Ishikawa (cell line): ENCODE results near the gene RNASEH1.

Experiments
- CEBPB ChIP-seq: IDR thresholded peaks from 2 replicates; pipeline ENCODE4 v1.6.1; 2012
- CREB1 ChIP-seq: IDR thresholded peaks from 2 replicates; pipeline ENCODE4 v1.6.1; 2012; ENCODE audit warnings: low read depth
- EGR1 ChIP-seq: IDR thresholded peaks from 2 replicates; pipeline ENCODE4 v1.6.1; 2012
- EP300 ChIP-seq: IDR thresholded peaks from 2 replicates; pipeline ENCODE4 v1.6.1; 2012; ENCODE audit warnings: borderline replicate concordance
- FOXM1 ChIP-seq: IDR thresholded peaks from 2 replicates; pipeline ENCODE4 v1.6.1; 2012; ENCODE audit warnings: low read depth, borderline replicate concordance
- NFIC ChIP-seq: IDR thresholded peaks from 2 replicates; pipeline ENCODE4 v1.6.1; 2012
- RAD21 ChIP-seq: IDR thresholded peaks from 2 replicates; pipeline ENCODE4 v1.6.1; 2012; ENCODE audit warnings: low read depth
- TAF1 ChIP-seq: IDR thresholded peaks from 2 replicates; pipeline ENCODE4 v1.6.1; 2012; ENCODE audit warnings: low read depth, mild to moderate bottlenecking
- TCF12 ChIP-seq: IDR thresholded peaks from 2 replicates; pipeline ENCODE4 v1.6.1; 2012; ENCODE audit warnings: low read depth
- TEAD4 ChIP-seq: IDR thresholded peaks from 2 replicates; pipeline ENCODE4 v1.6.1; 2012
- YY1 ChIP-seq: IDR thresholded peaks from 2 replicates; pipeline ENCODE4 v1.6.1; 2012; ENCODE audit warnings: low read depth
- ZBTB7A ChIP-seq: IDR thresholded peaks from 2 replicates; pipeline ENCODE4 v1.6.1; 2012; ENCODE audit warnings: low read depth
- TF ChIP-seq, protein P1 (sequence below): IDR thresholded peaks from 2 replicates; pipeline ENCODE4 v1.6.1; 2012
- TF ChIP-seq, protein P2 (sequence below): IDR thresholded peaks from 2 replicates; pipeline ENCODE4 v1.6.1; 2012
- TF ChIP-seq, protein P3 (sequence below): IDR thresholded peaks from 2 replicates; pipeline ENCODE4 v1.6.1; 2012; ENCODE audit warnings: low read depth, mild to moderate bottlenecking

RNASEH1 gene

DNA sequence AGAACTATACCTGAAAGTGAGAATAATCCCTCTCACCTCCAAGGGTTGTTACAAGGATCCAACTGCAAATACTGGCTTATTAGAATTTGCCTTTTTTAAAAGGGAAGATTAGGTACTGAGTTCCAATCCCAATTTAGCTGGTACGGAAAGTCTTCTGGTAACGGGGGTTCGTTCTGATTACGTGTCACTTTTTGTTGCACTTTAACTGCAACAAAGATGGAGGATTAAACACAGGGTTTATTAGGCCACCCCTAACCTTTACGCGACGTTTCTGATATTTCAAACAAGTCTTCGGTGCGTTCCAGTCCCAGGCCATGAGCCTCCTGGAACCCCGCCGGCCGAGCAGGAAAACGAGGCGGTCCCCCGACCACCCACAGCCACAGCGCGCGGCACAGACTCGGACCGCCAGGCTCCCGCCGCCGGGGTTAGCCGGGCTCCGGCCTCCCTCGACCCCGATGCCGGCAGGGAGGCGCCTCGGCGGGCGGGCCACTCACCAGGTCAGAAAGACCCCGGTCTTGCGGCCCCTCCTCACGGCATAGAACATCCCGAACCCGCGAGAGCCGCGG lies 411 bp downstream of the RNASEH1 start:
- TF ChIP-seq ZBTB7A (no peak), CREB1 (no peak), RAD21 (no peak), TAF1 (no peak), TEAD4 (no peak), YY1 (no peak; the same call in 1 of the 2 replicates), EP300 (no peak), FOXM1 (no peak), EGR1 (no peak), TCF12 (no peak), NFIC (no peak), CEBPB (no peak)
- TF ChIP-seq, protein P1, sequence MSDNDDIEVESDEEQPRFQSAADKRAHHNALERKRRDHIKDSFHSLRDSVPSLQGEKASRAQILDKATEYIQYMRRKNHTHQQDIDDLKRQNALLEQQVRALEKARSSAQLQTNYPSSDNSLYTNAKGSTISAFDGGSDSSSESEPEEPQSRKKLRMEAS = no peak
- TF ChIP-seq, protein P2, sequence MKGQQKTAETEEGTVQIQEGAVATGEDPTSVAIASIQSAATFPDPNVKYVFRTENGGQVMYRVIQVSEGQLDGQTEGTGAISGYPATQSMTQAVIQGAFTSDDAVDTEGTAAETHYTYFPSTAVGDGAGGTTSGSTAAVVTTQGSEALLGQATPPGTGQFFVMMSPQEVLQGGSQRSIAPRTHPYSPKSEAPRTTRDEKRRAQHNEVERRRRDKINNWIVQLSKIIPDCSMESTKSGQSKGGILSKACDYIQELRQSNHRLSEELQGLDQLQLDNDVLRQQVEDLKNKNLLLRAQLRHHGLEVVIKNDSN = no peak
- TF ChIP-seq, protein P3, sequence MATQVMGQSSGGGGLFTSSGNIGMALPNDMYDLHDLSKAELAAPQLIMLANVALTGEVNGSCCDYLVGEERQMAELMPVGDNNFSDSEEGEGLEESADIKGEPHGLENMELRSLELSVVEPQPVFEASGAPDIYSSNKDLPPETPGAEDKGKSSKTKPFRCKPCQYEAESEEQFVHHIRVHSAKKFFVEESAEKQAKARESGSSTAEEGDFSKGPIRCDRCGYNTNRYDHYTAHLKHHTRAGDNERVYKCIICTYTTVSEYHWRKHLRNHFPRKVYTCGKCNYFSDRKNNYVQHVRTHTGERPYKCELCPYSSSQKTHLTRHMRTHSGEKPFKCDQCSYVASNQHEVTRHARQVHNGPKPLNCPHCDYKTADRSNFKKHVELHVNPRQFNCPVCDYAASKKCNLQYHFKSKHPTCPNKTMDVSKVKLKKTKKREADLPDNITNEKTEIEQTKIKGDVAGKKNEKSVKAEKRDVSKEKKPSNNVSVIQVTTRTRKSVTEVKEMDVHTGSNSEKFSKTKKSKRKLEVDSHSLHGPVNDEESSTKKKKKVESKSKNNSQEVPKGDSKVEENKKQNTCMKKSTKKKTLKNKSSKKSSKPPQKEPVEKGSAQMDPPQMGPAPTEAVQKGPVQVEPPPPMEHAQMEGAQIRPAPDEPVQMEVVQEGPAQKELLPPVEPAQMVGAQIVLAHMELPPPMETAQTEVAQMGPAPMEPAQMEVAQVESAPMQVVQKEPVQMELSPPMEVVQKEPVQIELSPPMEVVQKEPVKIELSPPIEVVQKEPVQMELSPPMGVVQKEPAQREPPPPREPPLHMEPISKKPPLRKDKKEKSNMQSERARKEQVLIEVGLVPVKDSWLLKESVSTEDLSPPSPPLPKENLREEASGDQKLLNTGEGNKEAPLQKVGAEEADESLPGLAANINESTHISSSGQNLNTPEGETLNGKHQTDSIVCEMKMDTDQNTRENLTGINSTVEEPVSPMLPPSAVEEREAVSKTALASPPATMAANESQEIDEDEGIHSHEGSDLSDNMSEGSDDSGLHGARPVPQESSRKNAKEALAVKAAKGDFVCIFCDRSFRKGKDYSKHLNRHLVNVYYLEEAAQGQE = no peak

DNA sequence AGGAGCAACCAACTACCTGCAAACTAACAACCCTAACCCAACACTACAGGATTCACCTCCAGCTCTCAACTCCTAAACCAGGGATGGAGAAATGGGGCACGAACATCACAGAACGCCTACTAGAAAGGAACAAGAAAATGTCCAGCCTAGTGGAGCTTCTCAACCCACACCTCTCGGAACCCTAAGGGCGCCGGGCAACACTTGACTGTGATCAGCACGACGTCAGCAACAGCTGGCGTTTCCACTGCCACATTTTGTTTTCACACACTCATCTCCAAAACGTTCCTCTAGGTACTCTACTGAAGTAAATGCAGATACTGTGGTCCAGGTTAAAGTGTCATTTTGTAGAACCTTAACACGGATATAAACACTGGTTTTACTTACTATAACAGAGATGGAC lies 4.2 kb downstream of the RNASEH1 start:
- TF ChIP-seq YY1 = no peak
- no peak for TF ChIP-seq FOXM1
- TF ChIP-seq CREB1 = no peak
- TF ChIP-seq ZBTB7A = no peak
- TF ChIP-seq TCF12 = no peak
- TF ChIP-seq, protein P3 = no peak
- TF ChIP-seq TAF1 = no peak
- no peak for TF ChIP-seq EP300
- no peak for TF ChIP-seq CEBPB

DNA sequence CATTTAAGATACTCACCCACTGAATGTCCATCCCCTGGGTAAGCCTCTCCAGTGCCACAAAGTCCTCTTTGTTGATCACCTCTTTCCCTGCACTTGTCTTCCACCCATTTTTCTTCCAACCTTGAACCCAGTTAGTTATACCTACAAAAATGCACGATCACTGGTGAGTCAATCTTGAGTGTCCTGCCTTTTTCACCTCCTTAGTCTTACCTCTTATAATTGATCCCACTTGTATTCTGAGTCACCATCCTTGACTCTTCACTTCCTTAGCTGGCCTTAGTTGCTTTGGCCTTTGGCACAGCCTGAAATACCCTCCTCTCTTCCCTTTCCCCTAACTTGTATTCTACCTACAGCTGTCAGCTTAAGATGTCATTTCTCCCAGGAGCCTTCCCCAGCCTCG lies 10.2 kb downstream of the RNASEH1 start:
- TF ChIP-seq, protein P2 = no peak
- TF ChIP-seq EP300 = no peak
- TF ChIP-seq TEAD4 = no peak
- TF ChIP-seq FOXM1 = no peak
- no peak for TF ChIP-seq CEBPB
- TF ChIP-seq RAD21 = no peak
- no peak for TF ChIP-seq TAF1
- TF ChIP-seq ZBTB7A = no peak
- TF ChIP-seq CREB1 = no peak
- no peak for TF ChIP-seq TCF12
- no peak for TF ChIP-seq NFIC
- TF ChIP-seq, protein P1 = no peak
- TF ChIP-seq, protein P3 = no peak
- TF ChIP-seq YY1 = no peak
- no peak for TF ChIP-seq EGR1

DNA sequence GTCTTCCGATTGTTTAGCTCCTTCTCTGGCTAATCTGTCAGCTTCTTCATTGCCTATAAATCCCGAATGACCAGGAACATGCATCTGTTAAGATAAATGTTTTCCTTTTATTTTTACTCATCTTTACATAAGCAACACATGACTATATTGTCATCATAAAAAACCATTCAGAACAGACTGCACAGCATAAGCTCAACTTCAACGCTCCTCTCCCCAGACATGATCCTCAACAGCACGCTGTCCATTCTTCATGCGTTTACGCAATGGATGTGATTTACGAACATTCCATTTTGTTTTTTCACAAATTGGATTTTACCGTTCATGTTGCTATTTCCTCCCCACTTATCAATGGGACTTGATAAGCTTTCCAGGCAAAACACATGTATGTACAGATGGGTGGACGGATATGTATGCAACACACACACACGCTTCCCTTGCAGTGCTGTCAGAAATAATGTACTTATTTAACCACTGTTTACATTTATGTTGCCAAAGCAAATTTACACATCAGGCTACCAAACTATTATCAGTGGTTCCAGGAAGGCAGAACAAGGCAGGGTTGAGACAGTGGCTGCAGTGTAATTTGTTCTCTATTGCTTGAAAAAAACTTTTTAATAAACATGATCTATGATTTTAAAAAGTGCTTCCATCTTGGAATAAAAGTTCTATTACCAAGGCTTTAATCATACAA lies 12.2 kb downstream of the RNASEH1 start:
- TF ChIP-seq, protein P3 = no peak
- TF ChIP-seq, protein P2 = no peak
- TF ChIP-seq TCF12 = no peak
- no peak for TF ChIP-seq CREB1
- no peak for TF ChIP-seq ZBTB7A
